Measurements from ENCODE around the gene CDC16. TPM values are rescaled to one million over a fixed set of nuclear protein-coding genes. Genes with fewer than 3 reads are reported as not detected.

Gene CDC16
- total RNA-seq, 4 donors from 2014 or later = 50.1 to 149 (median 69.7) TPM

GRCh38 chr13:114228176-114228575, 6.5 kb upstream of the CDC16 start:
- Histone ChIP-seq H3K4me3 (no peak overlapping the region), H3K27ac (no peak overlapping the region), H3K36me3 (no peaks in the 10 kb centered on the region), H3K27me3 (no peaks in the 10 kb centered on the region), H3K4me1 (no peaks in the 10 kb centered on the region), H3K9me3 (no peaks in the 10 kb centered on the region)
- peak in 1 of 3 donors; percentile 56 for DNase-seq
- no peak for TF ChIP-seq POLR2A (IDR thresholded peaks at IDR 0.05)
- TF ChIP-seq CTCF (IDR thresholded peaks at IDR 0.05) = no peak

GRCh38 chr13:114229506-114229905, 5.2 kb upstream of the CDC16 start:
- no peak for TF ChIP-seq CTCF (IDR thresholded peaks at IDR 0.05)
- no peak for TF ChIP-seq POLR2A (IDR thresholded peaks at IDR 0.05)
- Histone ChIP-seq H3K36me3 (no peaks in the 10 kb centered on the region), H3K9me3 (no peaks in the 10 kb centered on the region), H3K27ac (no peak overlapping the region), H3K4me1 (peaks cover 0 to 3% (median 0%) of the 10 kb centered on the region in 4 donors), H3K4me3 (no peak overlapping the region), H3K27me3 (no peaks in the 10 kb centered on the region)
- no peak for DNase-seq

GRCh38 chr13:114230117-114230516, 4.6 kb upstream of the CDC16 start:
- Histone ChIP-seq H3K9me3 (no peaks in the 10 kb centered on the region), H3K36me3 (no peaks in the 10 kb centered on the region), H3K4me3 (no peak overlapping the region), H3K27me3 (no peaks in the 10 kb centered on the region), H3K27ac (no peak overlapping the region), H3K4me1 (peaks cover 0 to 4% (median 0%) of the 10 kb centered on the region in 4 donors)
- TF ChIP-seq POLR2A (IDR thresholded peaks at IDR 0.05) (no peak), CTCF (IDR thresholded peaks at IDR 0.05) (no peak)
- DNase-seq = no peak

GRCh38 chr13:114230575-114230974, 4.1 kb upstream of the CDC16 start:
- Histone ChIP-seq H3K36me3 (no peaks in the 10 kb centered on the region), H3K4me1 (peaks cover 0 to 5% (median under 1%) of the 10 kb centered on the region in 4 donors), H3K27ac (no peak overlapping the region), H3K4me3 (no peak overlapping the region), H3K27me3 (no peaks in the 10 kb centered on the region), H3K9me3 (no peaks in the 10 kb centered on the region)
- no peak for DNase-seq
- no peak for TF ChIP-seq POLR2A (IDR thresholded peaks at IDR 0.05)
- TF ChIP-seq CTCF (IDR thresholded peaks at IDR 0.05) = no peak

GRCh38 chr13:114231886-114232285, 2.8 kb upstream of the CDC16 start:
- Histone ChIP-seq H3K4me3 (no peak overlapping the region), H3K36me3 (peaks cover 0 to 2% (median 0%) of the 10 kb centered on the region in 3 donors), H3K27ac (no peak overlapping the region), H3K4me1 (peaks cover 0 to 12% (median 6%) of the 10 kb centered on the region in 4 donors), H3K27me3 (no peaks in the 10 kb centered on the region), H3K9me3 (no peaks in the 10 kb centered on the region)
- TF ChIP-seq POLR2A (IDR thresholded peaks at IDR 0.05) (no peak), CTCF (IDR thresholded peaks at IDR 0.05) (no peak)
- no peak for DNase-seq

- no peak for DNase-seq
- Histone ChIP-seq H3K27ac (peak overlapping the region; percentile 79 to 95 (median 94)), H3K36me3 (peaks cover 0 to 26% (median 0%) of the 10 kb centered on the region in 3 donors), H3K9me3 (no peaks in the 10 kb centered on the region), H3K27me3 (no peaks in the 10 kb centered on the region), H3K4me1 (peaks cover 0 to 12% (median 6%) of the 10 kb centered on the region in 4 donors), H3K4me3 (peak overlapping the region; percentile 74 to 90 (median 88))
- no peak for TF ChIP-seq POLR2A (IDR thresholded peaks at IDR 0.05)
- TF ChIP-seq CTCF (IDR thresholded peaks at IDR 0.05) = no peak
These were observed 442 bp upstream of the CDC16 start for GRCh38 chr13:114234266-114234644.

Data from Peyer's patch (tissue), 4 donors.